T-helper 22 cell (primary cell): ENCODE results near the gene KIAA1671.

Experiments
- DNase-seq: peaks from one replicate; pipeline ENCODE4 v3.0.0-alpha.2; 2020; ENCODE audit warnings: low read depth

KIAA1671 gene

DNA sequence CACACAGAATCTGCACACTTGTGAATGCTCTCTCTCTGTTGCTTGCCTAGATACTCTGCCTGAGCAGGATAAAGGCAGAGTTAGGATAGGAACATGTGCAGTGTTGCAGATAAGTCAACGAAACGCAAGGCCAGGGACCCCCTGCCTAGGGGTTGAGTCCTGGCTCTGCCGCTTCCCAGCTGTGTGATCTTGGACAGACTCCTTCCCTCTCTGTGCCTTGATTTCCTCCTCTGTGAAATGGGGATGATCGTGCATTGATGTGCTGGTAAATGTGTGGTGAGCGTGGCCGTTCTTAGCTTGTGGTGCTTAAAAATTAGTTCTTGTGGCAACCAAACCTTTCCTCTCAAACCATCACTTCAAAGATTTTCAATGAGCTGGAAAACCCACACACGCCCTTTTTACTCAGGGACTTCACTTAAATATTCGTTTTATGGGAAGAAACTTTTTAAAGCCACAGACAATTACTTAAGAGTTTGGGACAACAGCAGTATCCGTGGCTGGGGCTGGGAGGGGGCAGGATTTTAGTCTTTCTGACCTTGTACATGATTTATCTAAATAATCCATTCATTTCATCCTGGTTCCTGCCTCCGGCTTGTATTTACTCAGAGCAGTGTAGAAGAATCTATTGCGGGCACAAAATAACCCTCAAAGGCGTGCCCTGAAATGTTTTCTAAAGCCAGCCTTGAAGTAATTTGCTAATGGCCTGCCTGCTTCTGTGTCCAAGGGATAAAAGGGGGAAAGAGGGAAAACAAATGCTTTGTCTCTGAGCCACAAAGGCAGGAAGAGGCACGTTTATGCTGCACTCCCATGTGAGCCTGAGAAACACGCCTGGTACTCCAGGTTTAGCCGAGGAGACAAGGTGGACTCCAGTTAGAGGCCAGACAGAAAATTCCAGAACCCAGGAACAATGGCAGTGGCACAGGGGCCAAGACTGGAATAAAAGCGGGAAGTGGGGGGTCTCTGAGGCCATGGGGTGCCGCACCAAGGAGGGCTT lies 162.2 kb downstream of the KIAA1671 start:
- DNase-seq: no peak

GRCh38 chr22:25119609-25120008 lies 167.1 kb downstream of the KIAA1671 start:
- no peak for DNase-seq

- no peak for DNase-seq
Measured at GRCh38 chr22:25120093-25120561, 167.6 kb downstream of the KIAA1671 start.

GRCh38 chr22:25120761-25121212 lies 168.3 kb downstream of the KIAA1671 start:
- DNase-seq: no peak

GRCh38 chr22:25122136-25122764 lies 169.7 kb downstream of the KIAA1671 start:
- DNase-seq: no peak

DNA sequence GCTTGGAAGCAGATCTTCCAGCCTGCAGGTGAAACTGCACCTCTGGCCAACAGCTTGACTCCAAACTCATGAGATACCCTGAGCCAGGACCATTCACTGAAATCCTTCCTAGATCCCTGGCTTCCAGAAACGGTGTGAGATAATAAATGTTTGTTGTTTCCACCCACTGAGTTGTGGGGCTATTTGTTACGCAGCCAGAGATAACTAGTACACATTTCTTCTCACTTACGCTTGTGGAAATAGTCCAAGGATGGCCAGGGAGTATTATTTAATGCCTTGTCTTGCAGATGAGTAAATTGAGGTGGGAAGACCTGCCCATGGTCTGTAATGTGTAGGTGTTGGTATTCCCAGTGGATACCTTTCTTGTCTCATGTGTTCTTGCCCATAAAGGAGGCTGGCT lies 171.2 kb downstream of the KIAA1671 start:
- DNase-seq: no peak

GRCh38 chr22:25125693-25126357 lies 173.3 kb downstream of the KIAA1671 start:
- DNase-seq: no peak

DNA sequence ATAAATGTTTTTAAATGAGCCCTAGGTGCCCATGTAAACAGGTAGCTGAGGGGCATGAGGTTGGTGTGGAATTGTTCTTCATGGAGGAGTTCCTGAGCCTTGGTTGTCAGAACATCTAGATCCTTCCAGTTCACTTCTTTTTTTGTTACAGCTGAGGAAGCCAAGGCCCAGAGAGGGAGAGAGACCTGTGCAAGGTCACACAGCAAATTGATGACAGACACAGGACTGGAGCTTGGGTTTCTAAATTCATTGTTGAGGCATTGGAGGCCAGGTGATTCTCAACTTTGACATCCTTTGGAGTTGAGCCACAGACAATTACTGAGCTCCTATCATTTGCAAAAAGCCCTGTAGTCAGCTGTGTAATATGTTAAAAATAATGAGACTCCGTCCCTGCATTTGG lies 174.0 kb downstream of the KIAA1671 start:
- no peak for DNase-seq

GRCh38 chr22:25127318-25127717 lies 174.8 kb downstream of the KIAA1671 start:
- no peak for DNase-seq

DNA sequence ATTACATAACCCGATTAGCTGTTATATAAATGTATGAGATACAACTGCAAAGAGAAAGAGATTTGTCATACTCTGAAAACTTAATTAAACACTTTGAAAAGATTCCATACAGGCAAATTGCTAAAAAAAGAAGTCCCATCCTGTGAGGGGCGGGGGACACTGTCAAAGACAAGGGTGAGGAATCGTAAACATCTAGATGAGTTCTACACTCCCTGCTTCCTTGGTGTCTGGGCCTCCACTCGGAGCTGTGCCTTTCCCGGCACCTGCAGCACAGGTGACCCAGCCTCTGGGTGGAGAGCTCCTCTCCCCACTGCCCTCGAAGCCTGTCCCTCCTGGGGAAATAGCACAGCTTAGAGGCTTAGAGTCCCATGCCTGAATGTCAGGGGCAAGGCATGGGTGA lies 177.9 kb downstream of the KIAA1671 start:
- no peak for DNase-seq

- no peak for DNase-seq
Measured at GRCh38 chr22:25131198-25131887, 178.8 kb downstream of the KIAA1671 start.

DNA sequence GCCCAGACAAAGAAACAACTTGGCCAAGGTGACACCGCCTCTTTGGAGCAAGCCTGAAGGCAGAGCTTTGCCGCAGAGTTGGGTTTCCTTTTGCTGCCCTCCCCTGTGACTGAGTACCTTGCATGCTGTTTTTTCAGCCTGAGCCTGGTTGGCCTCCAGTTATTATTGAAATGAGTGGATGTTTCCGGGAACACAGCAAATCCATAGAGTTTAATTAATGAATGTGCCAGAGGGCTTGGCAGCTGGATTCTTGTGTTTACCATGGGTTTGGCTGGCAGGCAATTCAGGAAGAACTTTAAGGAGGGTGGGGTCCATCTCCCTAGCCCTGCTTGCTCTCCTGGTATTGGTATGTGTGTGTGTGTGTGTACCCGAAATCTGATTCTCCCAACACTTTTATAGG lies 181.5 kb downstream of the KIAA1671 start:
- no peak for DNase-seq

DNA sequence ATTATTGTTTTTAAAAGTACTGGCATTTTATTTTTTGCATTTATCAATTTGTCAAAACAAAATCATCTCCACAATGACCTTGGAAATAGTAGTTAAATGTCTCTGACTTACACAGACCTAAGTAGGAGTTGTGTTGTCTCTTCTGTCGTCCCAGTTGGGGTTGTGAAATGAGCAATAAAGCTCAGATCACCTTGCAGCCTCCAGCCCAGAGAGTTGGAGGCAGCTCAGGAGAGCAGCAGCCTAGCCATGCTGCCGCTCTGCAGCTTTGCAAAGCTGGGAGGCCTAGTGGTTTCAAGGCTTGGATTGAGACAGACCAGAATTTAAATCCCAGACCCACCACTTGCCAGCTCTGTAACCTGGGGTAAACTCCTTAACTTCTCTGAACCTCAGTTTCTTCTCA lies 181.9 kb downstream of the KIAA1671 start:
- DNase-seq: no peak

GRCh38 chr22:25136953-25137576 lies 184.5 kb downstream of the KIAA1671 start:
- DNase-seq: no peak

GRCh38 chr22:25137577-25138525 lies 185.3 kb downstream of the KIAA1671 start:
- DNase-seq: no peak

DNA sequence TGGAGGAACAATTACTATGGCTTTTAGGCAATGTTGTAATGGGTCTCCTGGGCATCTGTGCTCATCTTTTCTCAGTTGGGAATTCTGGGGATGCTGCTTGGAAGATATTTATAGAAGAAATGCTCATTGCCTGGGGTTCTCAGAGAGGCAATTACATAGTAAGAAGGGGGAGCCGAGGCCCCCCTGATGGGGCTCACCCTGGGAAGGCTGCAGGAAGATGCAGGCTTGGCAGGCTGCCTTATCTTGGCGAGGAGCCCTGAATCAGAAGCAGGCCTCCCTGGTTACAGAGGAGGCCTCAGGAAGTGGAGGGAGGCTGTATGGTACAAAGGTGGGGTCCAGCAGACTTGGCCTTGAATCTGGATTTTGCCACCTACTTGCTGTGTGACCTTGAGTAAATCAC lies 186.5 kb downstream of the KIAA1671 start:
- DNase-seq: no peak

GRCh38 chr22:25142102-25142501 lies 189.6 kb downstream of the KIAA1671 start:
- no peak for DNase-seq

- DNase-seq: no peak
Measured at GRCh38 chr22:25143156-25144076, 190.9 kb downstream of the KIAA1671 start.

DNA sequence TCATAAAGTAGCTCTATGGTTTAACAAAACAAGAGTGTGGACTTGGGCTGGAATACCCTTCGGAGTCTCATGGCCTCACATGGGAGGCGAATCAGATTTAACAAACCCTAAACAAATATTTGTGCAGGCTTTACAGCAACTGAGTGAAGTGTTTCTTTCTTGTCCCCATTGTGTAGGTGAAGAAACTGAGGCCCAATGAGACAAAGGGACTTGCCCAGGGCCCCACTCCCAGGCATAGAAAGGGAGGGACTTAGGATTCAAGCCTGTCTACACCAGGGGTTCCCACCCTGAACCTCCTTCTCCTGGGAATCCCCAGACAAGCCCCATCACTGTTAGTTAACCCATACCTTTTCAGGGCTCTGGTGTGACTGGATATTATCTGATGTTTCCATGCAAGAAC lies 192.0 kb downstream of the KIAA1671 start:
- no peak for DNase-seq
